CD4-positive, alpha-beta T cell treated with Interleukin-4 for 4 hours (primary cell): ENCODE data around the gene ADD3.

Experiments
- DNase-seq: peaks from one replicate; pipeline ENCODE4 v3.0.0-alpha.2; 2020

ADD3 gene

GRCh38 chr10:110007701-110008517 lies at the start of gene ADD3:
ADD3 (plus strand) TSS chr10:110007984; CDS start chr10:110100654, 92,670 bp downstream.
- peak; percentile 85 for DNase-seq

- DNase-seq, result no peak
These were observed 49.7 kb upstream of the ADD3 start for GRCh38 chr10:109958059-109958458.

GRCh38 chr10:109959259-109960145 lies 48.3 kb upstream of the ADD3 start:
- no peak for DNase-seq

GRCh38 chr10:109960682-109961081 lies 47.1 kb upstream of the ADD3 start:
- DNase-seq, result no peak

GRCh38 chr10:109961174-109962001 lies 46.4 kb upstream of the ADD3 start:
- DNase-seq, result no peak

GRCh38 chr10:109962247-109962646 lies 45.5 kb upstream of the ADD3 start:
- no peak for DNase-seq

GRCh38 chr10:109963439-109963838 lies 44.3 kb upstream of the ADD3 start:
- no peak for DNase-seq

GRCh38 chr10:109964318-109964717 lies 43.5 kb upstream of the ADD3 start:
- DNase-seq, result no peak

- DNase-seq, result no peak
These were observed 40.6 kb upstream of the ADD3 start for GRCh38 chr10:109966961-109967738.

- no peak for DNase-seq
These were observed 40.1 kb upstream of the ADD3 start for GRCh38 chr10:109967739-109968088.

GRCh38 chr10:109968953-109969759 lies 38.6 kb upstream of the ADD3 start:
- no peak for DNase-seq

- no peak for DNase-seq
These were observed 37.9 kb upstream of the ADD3 start for GRCh38 chr10:109969760-109970346.

- no peak for DNase-seq
These were observed 36.1 kb upstream of the ADD3 start for GRCh38 chr10:109971634-109972033.

GRCh38 chr10:109972372-109973001 lies 35.3 kb upstream of the ADD3 start:
- no peak for DNase-seq

- no peak for DNase-seq
These were observed 34.4 kb upstream of the ADD3 start for GRCh38 chr10:109973326-109973829.

- no peak for DNase-seq
These were observed 33.1 kb upstream of the ADD3 start for GRCh38 chr10:109974504-109975191.

- DNase-seq, result no peak
These were observed 32.3 kb upstream of the ADD3 start for GRCh38 chr10:109975244-109976190.

- DNase-seq, result no peak
These were observed 31.1 kb upstream of the ADD3 start for GRCh38 chr10:109976681-109977080.
